Ascending aorta (tissue), 2 donors: ENCODE results near the gene ADGRL3. TPM values are rescaled to one million over a fixed set of nuclear protein-coding genes. Genes with fewer than 3 reads are reported as not detected.
"Not testable (repeated sequence)": the region's sequence is repeated elsewhere in the genome, so short reads cannot be mapped to it uniquely, and the experiment has no call there.

Source experiments
- DNase-seq, 2 donors: peaks; one replicate each; pipeline ENCODE4 v3.0.0-alpha.2; 2019; ENCODE audit warnings: low spot score in 2 of 2
- H3K27ac ChIP-seq, 2 donors: fragments of 200-600 bp; sonication (generic); one replicate each; pipeline ENCODE4 v1.5.1; 2016 to 2017; ENCODE audit warnings: mild to moderate bottlenecking in 1 of 2
- H3K27me3 ChIP-seq: fragments of 200-600 bp; sonication (generic); one replicate; pipeline ENCODE4 v1.5.1; 2017
- H3K36me3 ChIP-seq, 2 donors: fragments of 200-600 bp; sonication (generic); one replicate each; pipeline ENCODE4 v1.5.1; 2016
- H3K4me1 ChIP-seq, 2 donors: fragments of 200-600 bp; sonication (generic); one replicate each; pipeline ENCODE4 v1.5.1; 2016 to 2017; ENCODE audit warnings: mild to moderate bottlenecking in 1 of 2
- H3K4me3 ChIP-seq, 2 donors: fragments of 200-600 bp; sonication (generic); one replicate each; pipeline ENCODE4 v1.5.1; 2016 to 2017; ENCODE audit warnings: mild to moderate bottlenecking in 1 of 2
- H3K9me3 ChIP-seq, 2 donors: fragments of 200-600 bp; sonication (generic); one replicate each; pipeline ENCODE4 v1.5.1; 2016
- intact Hi-C: fragments of 100-400 bp; cut with DNase I; formaldehyde crosslinking; loops from one replicate; pipeline ENCODE4 v1.15.1; 2023
- total RNA-seq: library from RNA; depleted of rRNA; stranded (reverse); fragments of >200 nt; gene quantifications from one replicate; pipeline ENCODE4 v1.1.0, GENCODE V29; 2016
- TF ChIP-seq, protein P1 (sequence below), 3 experiments: fragments of 200-600 bp in 2 of 3; fragments of 450-650 bp in 1 of 3; sonication (generic) in 2 of 3; IDR thresholded peaks; one replicate each; pipeline ENCODE4 v1.5.1; 2016 to 2019; ENCODE audit warnings: antibody characterized with exemption in 3 of 3, mild to moderate bottlenecking in 1 of 3, moderate library complexity in 1 of 3

The ADGRL3 gene
- total RNA-seq, 1 donor from 2014 or later, result 22.2 TPM

DNA sequence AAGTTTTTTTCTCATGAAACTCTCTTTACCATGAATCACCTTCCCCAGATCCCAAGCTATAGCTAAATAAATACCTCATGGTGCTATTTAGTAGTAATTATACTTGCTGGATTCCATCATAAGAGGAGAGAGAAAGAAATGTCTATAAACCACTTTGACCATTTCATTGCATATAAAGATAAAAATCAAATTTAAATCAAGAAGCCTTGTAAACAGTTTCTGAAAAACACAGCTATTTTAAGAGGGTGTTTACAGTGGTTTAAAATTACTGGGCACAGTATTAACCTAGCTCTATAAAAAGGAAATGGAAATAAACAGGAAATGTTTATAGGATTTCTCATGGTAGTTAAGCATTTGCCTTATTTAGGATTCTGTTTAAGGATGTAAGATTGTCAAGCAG lies 637.9 kb downstream of the ADGRL3 start:
- no peaks in the 10 kb centered on the region for H3K27me3 ChIP-seq
- no peaks in the 10 kb centered on the region for H3K4me1 ChIP-seq
- no peak overlapping the region for H3K27ac ChIP-seq
- H3K4me3 ChIP-seq, result no peak overlapping the region
- H3K9me3 ChIP-seq, result no peaks in the 10 kb centered on the region
- intact Hi-C loops, result no loop called here
- no peaks in the 10 kb centered on the region for H3K36me3 ChIP-seq
- no peak for DNase-seq
- TF ChIP-seq, protein P1, sequence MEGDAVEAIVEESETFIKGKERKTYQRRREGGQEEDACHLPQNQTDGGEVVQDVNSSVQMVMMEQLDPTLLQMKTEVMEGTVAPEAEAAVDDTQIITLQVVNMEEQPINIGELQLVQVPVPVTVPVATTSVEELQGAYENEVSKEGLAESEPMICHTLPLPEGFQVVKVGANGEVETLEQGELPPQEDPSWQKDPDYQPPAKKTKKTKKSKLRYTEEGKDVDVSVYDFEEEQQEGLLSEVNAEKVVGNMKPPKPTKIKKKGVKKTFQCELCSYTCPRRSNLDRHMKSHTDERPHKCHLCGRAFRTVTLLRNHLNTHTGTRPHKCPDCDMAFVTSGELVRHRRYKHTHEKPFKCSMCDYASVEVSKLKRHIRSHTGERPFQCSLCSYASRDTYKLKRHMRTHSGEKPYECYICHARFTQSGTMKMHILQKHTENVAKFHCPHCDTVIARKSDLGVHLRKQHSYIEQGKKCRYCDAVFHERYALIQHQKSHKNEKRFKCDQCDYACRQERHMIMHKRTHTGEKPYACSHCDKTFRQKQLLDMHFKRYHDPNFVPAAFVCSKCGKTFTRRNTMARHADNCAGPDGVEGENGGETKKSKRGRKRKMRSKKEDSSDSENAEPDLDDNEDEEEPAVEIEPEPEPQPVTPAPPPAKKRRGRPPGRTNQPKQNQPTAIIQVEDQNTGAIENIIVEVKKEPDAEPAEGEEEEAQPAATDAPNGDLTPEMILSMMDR (IDR thresholded peaks at IDR 0.05), result no peak

DNA sequence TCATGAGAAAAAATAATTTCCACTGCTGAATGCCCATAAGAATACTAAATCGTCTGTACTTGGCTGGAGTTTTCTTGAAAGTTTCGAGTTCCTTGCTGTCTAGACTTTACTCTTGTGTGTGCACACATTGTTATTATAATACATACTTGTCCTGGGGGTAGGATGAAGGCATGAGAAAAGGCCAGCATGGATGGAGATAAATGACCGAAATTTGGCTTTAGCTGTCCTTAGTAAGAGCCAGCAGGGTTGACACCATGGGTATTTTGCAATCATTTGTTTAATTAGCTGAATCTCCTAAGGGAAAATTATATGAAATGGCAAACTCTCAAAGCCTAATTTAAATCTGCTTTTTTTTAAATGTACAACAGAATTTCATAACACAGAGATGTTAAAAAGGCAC lies 641.6 kb downstream of the ADGRL3 start:
- no peak for DNase-seq
- Histone ChIP-seq H3K27ac (no peak overlapping the region), H3K27me3 (no peaks in the 10 kb centered on the region), H3K4me3 (no peak overlapping the region), H3K9me3 (no peaks in the 10 kb centered on the region), H3K4me1 (no peaks in the 10 kb centered on the region), H3K36me3 (no peaks in the 10 kb centered on the region)
- intact Hi-C loops, result no loop called here
- TF ChIP-seq, protein P1 (IDR thresholded peaks at IDR 0.05), result no peak

DNA sequence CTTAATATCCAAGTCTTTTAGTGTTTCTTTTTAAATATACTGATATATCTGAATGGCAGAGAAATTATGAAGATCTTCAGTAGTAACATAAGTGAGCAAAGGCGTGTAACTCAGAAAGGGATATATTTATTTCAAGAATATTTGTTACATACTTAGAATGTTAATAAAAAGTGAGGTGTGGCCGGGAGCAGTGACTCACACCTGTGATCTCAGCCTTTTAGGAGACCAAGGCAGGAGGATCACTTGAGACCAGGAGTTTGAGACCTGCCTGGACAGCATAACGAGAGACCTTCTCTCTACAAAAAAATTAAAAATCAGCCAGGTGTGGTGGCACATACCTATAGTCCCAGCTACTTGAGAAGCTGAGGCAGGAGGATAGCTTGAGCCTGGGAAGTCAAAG lies 651.0 kb downstream of the ADGRL3 start:
- intact Hi-C loops, result no loop called here
- Histone ChIP-seq H3K4me3 (no peak overlapping the region), H3K27me3 (no peaks in the 10 kb centered on the region), H3K36me3 (no peaks in the 10 kb centered on the region), H3K27ac (no peak overlapping the region), H3K4me1 (no peaks in the 10 kb centered on the region), H3K9me3 (no peaks in the 10 kb centered on the region)
- TF ChIP-seq, protein P1 (IDR thresholded peaks at IDR 0.05), result no peak
- DNase-seq, result no peak

DNA sequence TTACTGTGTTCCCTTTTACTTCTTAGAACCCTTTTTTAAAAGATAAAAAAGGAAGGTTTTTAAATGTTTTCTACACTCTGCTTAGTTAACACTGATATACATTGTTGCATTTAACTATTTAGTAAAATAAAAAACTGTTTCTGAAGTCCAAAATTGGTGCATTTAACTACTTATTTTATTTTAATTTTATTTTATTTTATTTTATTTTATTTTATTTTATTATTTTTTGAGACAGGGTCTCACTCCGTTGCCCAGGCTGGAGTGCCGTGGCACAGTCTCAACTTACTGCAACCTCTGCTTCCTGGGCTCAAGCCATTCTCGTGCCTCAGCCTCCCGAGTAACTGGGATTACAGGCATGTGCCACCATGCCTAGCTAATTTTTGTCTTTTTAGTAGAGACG lies 652.0 kb downstream of the ADGRL3 start:
- H3K27ac ChIP-seq, H3K36me3 ChIP-seq, DNase-seq, H3K4me3 ChIP-seq, intact Hi-C loops, H3K9me3 ChIP-seq, H3K27me3 ChIP-seq, H3K4me1 ChIP-seq: not testable (repeated sequence)

DNA sequence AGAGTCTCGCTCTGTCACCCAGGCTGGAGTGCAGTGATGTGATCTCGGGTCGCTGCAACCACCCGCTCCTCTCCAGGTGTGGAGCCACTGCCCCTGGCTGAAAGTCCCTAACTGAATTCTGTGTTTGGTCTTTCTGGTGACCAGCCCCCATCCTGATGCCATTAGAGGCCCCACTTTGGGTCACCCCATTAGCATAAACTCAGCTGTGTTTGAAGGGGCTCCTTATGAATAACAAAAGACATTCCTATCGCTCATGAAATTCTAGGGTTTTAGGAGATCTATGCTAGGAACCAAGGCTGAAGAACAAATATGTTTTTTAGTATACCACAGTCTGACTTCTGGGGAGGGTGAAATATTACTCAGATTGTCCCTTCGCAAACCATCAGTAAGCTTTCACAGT lies 652.9 kb downstream of the ADGRL3 start:
- no peaks in the 10 kb centered on the region for H3K9me3 ChIP-seq
- H3K4me3 ChIP-seq, result no peak overlapping the region
- intact Hi-C loops, result no loop called here
- TF ChIP-seq, protein P1 (IDR thresholded peaks at IDR 0.05), result no peak
- H3K4me1 ChIP-seq, result no peaks in the 10 kb centered on the region
- no peak overlapping the region for H3K27ac ChIP-seq
- no peaks in the 10 kb centered on the region for H3K27me3 ChIP-seq
- H3K36me3 ChIP-seq, result no peaks in the 10 kb centered on the region
- DNase-seq, result no peak

DNA sequence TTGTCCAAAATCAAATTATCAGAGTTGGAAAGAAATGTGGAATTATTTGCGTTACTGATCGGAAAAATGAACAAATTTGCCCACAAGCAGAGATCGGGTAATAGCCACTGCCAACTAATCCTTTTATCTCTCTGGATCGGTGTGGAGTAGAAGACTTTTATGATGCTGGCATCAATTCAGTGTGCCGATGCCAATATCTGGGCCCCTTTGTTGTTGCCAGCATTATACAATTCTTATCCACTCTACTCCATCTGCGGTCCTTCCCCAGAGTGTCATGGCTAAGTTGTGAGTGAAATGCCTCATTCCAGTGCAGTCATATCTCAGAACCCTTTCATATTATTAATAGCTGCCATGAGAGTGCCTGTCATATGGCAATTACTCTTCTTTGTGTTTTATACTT lies 660.2 kb downstream of the ADGRL3 start:
- Histone ChIP-seq H3K9me3 (no peaks in the 10 kb centered on the region), H3K4me1 (no peaks in the 10 kb centered on the region), H3K27ac (no peak overlapping the region), H3K4me3 (no peak overlapping the region), H3K27me3 (no peaks in the 10 kb centered on the region), H3K36me3 (no peaks in the 10 kb centered on the region)
- no peak for DNase-seq
- intact Hi-C loops, result no loop called here
- TF ChIP-seq, protein P1 (IDR thresholded peaks at IDR 0.05), result no peak
